CD14-positive monocyte (primary cell): ENCODE measurements around the gene ADGRE1. TPM values are rescaled to one million over a fixed set of nuclear protein-coding genes. Genes with fewer than 3 reads are reported as not detected.
A peak's percentile ranks its signal among the peaks of the same experiment; 100 is the strongest.

Experiments
- DNase-seq, 3 donors: peaks; one replicate each; pipeline ENCODE4 v3.0.0-alpha.2; 2011 to 2022
- H2AFZ ChIP-seq: 2 replicates; pipeline ENCODE4 v1.6.0; 2012; ENCODE audit warnings: mild to moderate bottlenecking, low read depth, low read length, inconsistent platforms; ENCODE audit not compliant: insufficient read depth, poor library complexity, severe bottlenecking
- H3K27ac ChIP-seq, 2 donors: 1 replicate in 1 of 2; 2 replicates in 1 of 2; pipeline ENCODE4 v1.5.1; 2012 to 2013; ENCODE audit warnings: low read length in 2 of 2, control low read depth in 1 of 2, inconsistent platforms in 1 of 2, low read depth in 1 of 2, mild to moderate bottlenecking in 1 of 2
- H3K27me3 ChIP-seq, 2 donors: one replicate each; pipeline versions ENCODE4 v1.6.0 to v1.6.1; 2011 to 2013; ENCODE audit warnings: low read length in 2 of 2; ENCODE audit not compliant: control insufficient read depth in 2 of 2, insufficient read depth in 2 of 2
- H3K36me3 ChIP-seq, 2 donors: replicated peaks in 1 of 2; 1 replicate in 1 of 2; 2 replicates in 1 of 2; pipeline versions ENCODE4 v1.5.1 to v1.6.1; 2012 to 2013; ENCODE audit warnings: low read length in 2 of 2, control low read depth in 1 of 2, inconsistent platforms in 1 of 2, mild to moderate bottlenecking in 1 of 2; ENCODE audit not compliant: insufficient read depth in 2 of 2, control insufficient read depth in 1 of 2
- H3K4me1 ChIP-seq, 2 donors: 1 replicate in 1 of 2; 2 replicates in 1 of 2; pipeline versions ENCODE4 v1.5.1 to v1.6.1; 2012 to 2013; ENCODE audit warnings: low read length in 2 of 2, control low read depth in 1 of 2, inconsistent platforms in 1 of 2, mild to moderate bottlenecking in 1 of 2, moderate library complexity in 1 of 2; ENCODE audit not compliant: insufficient read depth in 2 of 2, control insufficient read depth in 1 of 2
- H3K4me2 ChIP-seq: replicated peaks from 2 replicates; pipeline ENCODE3; 2012; ENCODE audit warnings: low read length, moderate library complexity, mild to moderate bottlenecking; ENCODE audit not compliant: poor library complexity, severe bottlenecking; ENCODE audit errors: extremely low read depth
- H3K4me3 ChIP-seq, 3 experiments: fragments of 200-600 bp in 1 of 3; sonication (generic) in 1 of 3; replicated peaks in 1 of 3; 1 replicate in 2 of 3; 2 replicates in 1 of 3; pipeline ENCODE4 v1.5.1; 2011 to 2013; ENCODE audit warnings: low read length in 3 of 3, mild to moderate bottlenecking in 3 of 3, control low read depth in 2 of 3, low read depth in 2 of 3, inconsistent platforms in 1 of 3, moderate library complexity in 1 of 3
- H3K79me2 ChIP-seq: 2 replicates; pipeline ENCODE4 v1.6.0; 2012; ENCODE audit warnings: mild to moderate bottlenecking, control low read depth, inconsistent platforms, low read length, moderate library complexity; ENCODE audit not compliant: insufficient read depth
- H3K9ac ChIP-seq: 2 replicates; pipeline ENCODE4 v1.6.0; 2017; ENCODE audit warnings: low read length, mild to moderate bottlenecking; ENCODE audit not compliant: insufficient read depth, poor library complexity, severe bottlenecking
- H3K9me3 ChIP-seq, 2 donors: replicated peaks in 1 of 2; 1 replicate in 1 of 2; 2 replicates in 1 of 2; pipeline versions ENCODE4 v1.5.1 to v1.6.1; 2012 to 2013; ENCODE audit warnings: low read length in 2 of 2, control low read depth in 1 of 2; ENCODE audit not compliant: control insufficient read depth in 1 of 2, insufficient read depth in 1 of 2
- H4K20me1 ChIP-seq: 2 replicates; pipeline ENCODE4 v1.6.0; 2012; ENCODE audit warnings: mild to moderate bottlenecking, low read length, control low read depth, moderate library complexity; ENCODE audit not compliant: insufficient read depth
- H3K27ac Mint-ChIP-seq, 7 donors: one replicate each; pipeline ENCODE4 v1.8.0; 2020; ENCODE audit warnings: mild to moderate bottlenecking in 7 of 7, mixed read lengths in 7 of 7, moderate library complexity in 6 of 7, inconsistent platforms in 2 of 7
- H3K27me3 Mint-ChIP-seq, 3 donors: one replicate each; pipeline ENCODE4 v1.8.0; 2021 to 2022; ENCODE audit warnings: low read depth in 3 of 3, mild to moderate bottlenecking in 3 of 3, mixed read lengths in 3 of 3, moderate library complexity in 3 of 3, inconsistent platforms in 1 of 3
- H3K36me3 Mint-ChIP-seq, 2 donors: one replicate each; pipeline ENCODE4 v1.8.0; 2020; ENCODE audit warnings: mixed read lengths in 2 of 2, inconsistent platforms in 1 of 2, mild to moderate bottlenecking in 1 of 2
- H3K4me1 Mint-ChIP-seq: one replicate; pipeline ENCODE4 v1.8.0; 2020; ENCODE audit warnings: mild to moderate bottlenecking, mixed read lengths
- H3K4me3 Mint-ChIP-seq, 2 donors: one replicate each; pipeline ENCODE4 v1.8.0; 2020; ENCODE audit warnings: mild to moderate bottlenecking in 2 of 2, mixed read lengths in 2 of 2, moderate library complexity in 1 of 2
- H3K9me3 Mint-ChIP-seq, 7 donors: one replicate each; pipeline ENCODE4 v1.8.0; 2020 to 2022; ENCODE audit warnings: mixed read lengths in 7 of 7, mild to moderate bottlenecking in 6 of 7, moderate library complexity in 6 of 7, inconsistent platforms in 2 of 7
- CTCF ChIP-seq: fragments of 200-600 bp; IDR thresholded peaks from one replicate; pipeline ENCODE4 v1.8.0; 2022; ENCODE audit warnings: antibody characterized with exemption, mild to moderate bottlenecking
- WGBS: methylation state at CpG from one replicate; pipeline ENCODE4 v1.1.5; 2013; ENCODE audit warnings: missing lambda C conversion rate; ENCODE audit not compliant: insufficient coverage; 5-methylcytosine and 5-hydroxymethylcytosine counted together
- intact Hi-C, 2 donors: fragments of 100-400 bp; cut with micrococcal nuclease; formaldehyde crosslinking; loops; one replicate each; pipeline versions ENCODE4 v1.15.0 to v1.15.1; 2023
- polyA plus RNA-seq, 3 donors: library from polyadenylated mRNA; depleted of rRNA in 1 of 3; unstranded in 2 of 3; stranded (reverse) in 1 of 3; fragments of 300-500 nt in 2 of 3; fragments of >200 nt in 1 of 3; fragmentation: Illumina TruSeq in 2 of 3; gene quantifications; 1 replicate in 2 of 3; 2 replicates in 1 of 3; pipeline ENCODE4 v1.2.3, GENCODE V29; 2012 to 2021

Gene ADGRE1
- polyA plus RNA-seq, 3 donors: 13.9 to 37.7 (median 21.6) TPM

- no peaks in the 10 kb centered on the region for H3K79me2 ChIP-seq
- H3K9me3 Mint-ChIP-seq: peaks cover 15 to 33% (median 18%) of the 10 kb centered on the region in 7 donors
- no peaks in the 10 kb centered on the region for H3K27me3 ChIP-seq
- H4K20me1 ChIP-seq: no peaks in the 10 kb centered on the region
- H3K4me1 Mint-ChIP-seq: no peaks in the 10 kb centered on the region
- no peak overlapping the region for H3K4me2 ChIP-seq
- no peak for TF ChIP-seq CTCF
- no peak overlapping the region for H3K27ac ChIP-seq
- 92% methylated on average over 1 of the region's 3 CpGs for WGBS
- no peaks in the 10 kb centered on the region for H3K4me1 ChIP-seq
- intact Hi-C loops: no loop called here
- H3K36me3 ChIP-seq: peaks cover 42 to 85% of the 10 kb centered on the region in 2 donors
- no peak overlapping the region for H3K9ac ChIP-seq
- H2AFZ ChIP-seq: no peak overlapping the region
- no peak overlapping the region for H3K27ac Mint-ChIP-seq
- DNase-seq: no peak
- H3K4me3 ChIP-seq: no peak overlapping the region
- H3K36me3 Mint-ChIP-seq: peaks cover 62 to 90% of the 10 kb centered on the region in 2 donors
- peaks cover 1 to 5% (median 3%) of the 10 kb centered on the region in 3 donors for H3K27me3 Mint-ChIP-seq
- H3K4me3 Mint-ChIP-seq: no peak overlapping the region
- H3K9me3 ChIP-seq: peaks cover 14 to 19% of the 10 kb centered on the region in 2 donors
These were observed 29.6 kb downstream of the ADGRE1 start for GRCh38 chr19:6916952-6917351.

GRCh38 chr19:6925386-6925785 is 38.0 kb downstream of the ADGRE1 start:
- no peak for DNase-seq
- no peak overlapping the region for H3K27ac Mint-ChIP-seq
- no peak overlapping the region for H3K27ac ChIP-seq
- H4K20me1 ChIP-seq: no peaks in the 10 kb centered on the region
- no peaks in the 10 kb centered on the region for H3K27me3 ChIP-seq
- H3K79me2 ChIP-seq: no peaks in the 10 kb centered on the region
- H3K9me3 Mint-ChIP-seq: peaks cover 10 to 27% (median 22%) of the 10 kb centered on the region in 7 donors
- intact Hi-C loops: no loop called here
- H3K4me2 ChIP-seq: no peak overlapping the region
- H2AFZ ChIP-seq: no peak overlapping the region
- no CpG with 5 or more reads among the region's 7 CpGs for WGBS
- peaks cover 11 to 15% of the 10 kb centered on the region in 2 donors for H3K4me1 ChIP-seq
- peaks cover 49 to 84% of the 10 kb centered on the region in 2 donors for H3K36me3 Mint-ChIP-seq
- H3K36me3 ChIP-seq: peaks cover 23 to 66% of the 10 kb centered on the region in 2 donors
- TF ChIP-seq CTCF: no peak
- peaks cover 9 to 21% of the 10 kb centered on the region in 2 donors for H3K9me3 ChIP-seq
- H3K27me3 Mint-ChIP-seq: no peaks in the 10 kb centered on the region
- H3K4me3 ChIP-seq: no peak overlapping the region
- peak overlapping the region in 1 of 2 donors; percentile 30 for H3K4me3 Mint-ChIP-seq
- H3K4me1 Mint-ChIP-seq: peaks cover 8% of the 10 kb centered on the region
- no peak overlapping the region for H3K9ac ChIP-seq
